Right cardiac atrium (tissue), 5 donors: ENCODE data around the gene PRCC. TPM values are rescaled to one million over a fixed set of nuclear protein-coding genes. Genes with fewer than 3 reads are reported as not detected.

Experiments
- ATAC-seq, 2 donors: fragments of 200-7000 bp; cut with Tn5 transposase; one replicate each; pipeline versions ENCODE4 v1.8.0 to v1.9.1; 2020; ENCODE audit warnings: moderate library complexity in 2 of 2, mild to moderate bottlenecking in 1 of 2
- DNase-seq, 3 donors: peaks; one replicate each; pipeline ENCODE4 v3.0.0-alpha.2; 2020
- H3K27ac ChIP-seq: one replicate; pipeline ENCODE4 v1.5.1; 2013; ENCODE audit warnings: mild to moderate bottlenecking, low read length, control low read depth, moderate library complexity
- H3K27me3 ChIP-seq: one replicate; pipeline ENCODE4 v1.6.1; 2013; ENCODE audit not compliant: control insufficient read depth, insufficient read depth
- H3K4me1 ChIP-seq: one replicate; pipeline ENCODE4 v1.6.1; 2013; ENCODE audit warnings: low read length; ENCODE audit not compliant: control insufficient read depth, insufficient read depth
- H3K4me3 ChIP-seq: one replicate; pipeline ENCODE4 v1.5.1; 2013; ENCODE audit warnings: low read length, control low read depth
- H3K9me3 ChIP-seq: one replicate; pipeline ENCODE4 v1.6.1; 2013; ENCODE audit warnings: low read length; ENCODE audit not compliant: control insufficient read depth
- WGBS: extraction: QIAGEN DNeasy Blood & Tissue Kit; methylation state at CpG from one replicate; pipeline ENCODE4 v1.1.7; 2013; 5-methylcytosine and 5-hydroxymethylcytosine counted together
- intact Hi-C, 4 donors: fragments of 100-400 bp; cut with DNase I; formaldehyde crosslinking; loops; one replicate each; pipeline versions ENCODE4 v1.11.0 to v1.14.0; 2022 to 2023
- polyA plus RNA-seq: library from polyadenylated mRNA; stranded (reverse); fragments of 200-250 nt; gene quantifications from one replicate; pipeline ENCODE4 v1.2.3, GENCODE V29; 2013
- total RNA-seq, 4 donors: library from RNA; stranded (reverse); fragmentation: NEBNext Ultra II Directional; extraction: Animal tissue kit (Norgen Biotek cat#: 25700); gene quantifications; one replicate each; pipeline ENCODE4 v1.2.1, GENCODE V29; 2021
- donor health status: healthy with polysubstance abuse.
- donor health status: DM: no; HTN: yes; CAD: no.
- donor health status: DM: no; HTN: no; CAD: no.
- donor health status: DM: no; HTN: yes; CAD: no; lungs with severe emphysema.
- donor health status: DM: yes; HTN: yes; CAD: no.

The PRCC gene
- total and polyA plus RNA-seq, 5 donors = 36.0 to 47.1 (median 43.2) TPM

- H3K4me3 ChIP-seq = no peak overlapping the region
- no peak overlapping the region for H3K27ac ChIP-seq
- H3K9me3 ChIP-seq = no peaks in the 10 kb centered on the region
- no peaks in the 10 kb centered on the region for H3K4me1 ChIP-seq
- intact Hi-C loops = no loop called here
- DNase-seq (no peak), ATAC-seq (no peak)
- 57% methylated on average over 8 of the region's 8 CpGs for WGBS
- no peaks in the 10 kb centered on the region for H3K27me3 ChIP-seq
Measured at GRCh38 chr1:156840186-156840897, 73.0 kb downstream of the PRCC start.

GRCh38 chr1:156840898-156841279 is 73.6 kb downstream of the PRCC start:
- Histone ChIP-seq H3K4me1 (no peaks in the 10 kb centered on the region), H3K9me3 (no peaks in the 10 kb centered on the region), H3K27ac (no peak overlapping the region), H3K4me3 (no peak overlapping the region), H3K27me3 (no peaks in the 10 kb centered on the region)
- DNase-seq = no peak
- intact Hi-C loops = no loop called here
- no peak for ATAC-seq
- WGBS = 69% methylated on average over 14 of the region's 14 CpGs

- no peak for ATAC-seq
- WGBS = 74% methylated on average over 16 of the region's 16 CpGs
- Histone ChIP-seq H3K27ac (no peak overlapping the region), H3K27me3 (no peaks in the 10 kb centered on the region), H3K4me1 (no peaks in the 10 kb centered on the region), H3K4me3 (no peak overlapping the region), H3K9me3 (no peaks in the 10 kb centered on the region)
- intact Hi-C loops = no loop called here
- DNase-seq = no peak
Measured at GRCh38 chr1:156841295-156841855, 74.0 kb downstream of the PRCC start.

- no peak overlapping the region for H3K27ac ChIP-seq
- 76% methylated on average over 9 of the region's 9 CpGs for WGBS
- no peaks in the 10 kb centered on the region for H3K9me3 ChIP-seq
- intact Hi-C loops = no loop called here
- H3K4me1 ChIP-seq = no peaks in the 10 kb centered on the region
- ATAC-seq (no peak), DNase-seq (no peak)
- no peaks in the 10 kb centered on the region for H3K27me3 ChIP-seq
- H3K4me3 ChIP-seq = no peak overlapping the region
Measured at GRCh38 chr1:156842618-156843300, 75.4 kb downstream of the PRCC start.

GRCh38 chr1:156844102-156844501 is 76.8 kb downstream of the PRCC start:
- Histone ChIP-seq H3K4me3 (no peak overlapping the region), H3K9me3 (no peaks in the 10 kb centered on the region), H3K4me1 (no peaks in the 10 kb centered on the region), H3K27ac (no peak overlapping the region), H3K27me3 (no peaks in the 10 kb centered on the region)
- no peak for ATAC-seq
- no peak for DNase-seq
- 40% methylated on average over 6 of the region's 6 CpGs for WGBS
- intact Hi-C loops = no loop called here

GRCh38 chr1:156844638-156845037 is 77.3 kb downstream of the PRCC start:
- H3K4me1 ChIP-seq = no peaks in the 10 kb centered on the region
- no peak for ATAC-seq
- 28% methylated on average over 14 of the region's 14 CpGs for WGBS
- no peak for DNase-seq
- H3K9me3 ChIP-seq = no peaks in the 10 kb centered on the region
- H3K27ac ChIP-seq = no peak overlapping the region
- H3K27me3 ChIP-seq = no peaks in the 10 kb centered on the region
- intact Hi-C loops = no loop called here
- H3K4me3 ChIP-seq = no peak overlapping the region

- H3K4me3 ChIP-seq = no peak overlapping the region
- intact Hi-C loops = no loop called here
- no peaks in the 10 kb centered on the region for H3K9me3 ChIP-seq
- peak in 1 of 2 donors; percentile 14 for ATAC-seq
- 9% methylated on average over 69 of the region's 69 CpGs for WGBS
- H3K4me1 ChIP-seq = no peaks in the 10 kb centered on the region
- DNase-seq = peak in 2 of 3 donors; percentile 55 to 61
- H3K27ac ChIP-seq = no peak overlapping the region
- H3K27me3 ChIP-seq = no peaks in the 10 kb centered on the region
Measured at GRCh38 chr1:156845055-156845952, 78.0 kb downstream of the PRCC start.

- Histone ChIP-seq H3K4me1 (no peaks in the 10 kb centered on the region), H3K4me3 (no peak overlapping the region), H3K27ac (no peak overlapping the region), H3K27me3 (no peaks in the 10 kb centered on the region), H3K9me3 (no peaks in the 10 kb centered on the region)
- WGBS = 48% methylated on average over 18 of the region's 18 CpGs
- ATAC-seq (no peak), DNase-seq (no peak)
- intact Hi-C loops = no loop called here
Measured at GRCh38 chr1:156845953-156846545, 78.7 kb downstream of the PRCC start.

GRCh38 chr1:156846643-156847042 is 79.3 kb downstream of the PRCC start:
- intact Hi-C loops = no loop called here
- H3K27ac ChIP-seq = no peak overlapping the region
- no peaks in the 10 kb centered on the region for H3K27me3 ChIP-seq
- WGBS = 88% methylated on average over 5 of the region's 5 CpGs
- no peak for ATAC-seq
- H3K4me3 ChIP-seq = no peak overlapping the region
- H3K9me3 ChIP-seq = no peaks in the 10 kb centered on the region
- DNase-seq = no peak
- H3K4me1 ChIP-seq = no peaks in the 10 kb centered on the region

GRCh38 chr1:156847591-156848460 is 80.5 kb downstream of the PRCC start:
- ATAC-seq (no peak), DNase-seq (no peak)
- H3K27me3 ChIP-seq = no peaks in the 10 kb centered on the region
- H3K27ac ChIP-seq = no peak overlapping the region
- no peaks in the 10 kb centered on the region for H3K9me3 ChIP-seq
- intact Hi-C loops = no loop called here
- WGBS = 74% methylated on average over 7 of the region's 7 CpGs
- no peak overlapping the region for H3K4me3 ChIP-seq
- H3K4me1 ChIP-seq = no peaks in the 10 kb centered on the region
